ENCODE data around the gene TOE1. TPM values are rescaled to one million over a fixed set of nuclear protein-coding genes. Genes with fewer than 3 reads are reported as not detected.

Gene TOE1
- total and polyA plus RNA-seq, 9 of the 15 experiments (the other 6 are each of a cell fraction or from before 2014, with no cell fraction given) = 32.1 to 85.7 (median 38.0) TPM

DNA sequence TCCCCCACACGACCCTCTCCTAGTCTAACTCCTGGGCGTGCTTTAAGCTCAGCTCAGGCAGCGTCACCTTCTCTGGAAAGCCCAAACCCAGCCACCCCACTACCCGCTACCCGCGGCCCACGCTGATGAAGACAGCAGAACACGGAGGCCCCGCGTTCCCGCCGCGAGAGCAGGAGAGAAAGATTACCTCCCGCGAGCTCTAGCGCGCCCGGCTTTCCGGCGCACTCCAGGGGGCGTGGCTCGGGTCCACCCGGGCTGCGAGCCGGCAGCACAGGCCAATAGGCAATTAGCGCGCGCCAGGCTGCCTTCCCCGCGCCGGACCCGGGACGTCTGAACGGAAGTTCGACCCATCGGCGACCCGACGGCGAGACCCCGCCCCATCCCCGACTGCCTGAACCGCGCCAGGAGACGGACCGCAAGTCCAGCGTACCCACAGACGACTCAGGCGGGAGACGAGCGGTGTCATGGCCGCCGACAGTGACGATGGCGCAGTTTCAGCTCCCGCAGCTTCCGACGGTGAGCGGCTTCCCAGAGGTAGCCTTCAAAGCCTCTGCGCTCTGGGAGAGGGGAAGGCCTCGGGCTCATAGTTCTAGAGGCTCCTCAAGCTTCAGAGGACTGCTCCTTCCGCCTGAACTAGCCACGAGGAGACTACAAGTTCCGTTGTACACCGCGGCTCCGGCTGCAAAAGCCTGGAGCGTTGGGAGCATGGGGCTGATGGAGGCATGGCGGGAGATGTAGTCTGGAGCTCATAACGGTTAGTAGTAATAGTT lies at the start of gene TOE1, which contains the start of gene MUTYH (continued):
- TF ChIP-seq RB1 (IDR thresholded peaks at IDR 0.05; ENCODE audit: low read depth) = peak; percentile 86
- no peak for TF ChIP-seq ATF3 (IDR thresholded peaks at IDR 0.05)
- peak; percentile 67 for TF ChIP-seq ATF3 (CRISPR knock-in tag; conservative IDR thresholded peaks at IDR 0.05)
- no peak for TF ChIP-seq NEUROD1 (IDR thresholded peaks at IDR 0.05; ENCODE audit: borderline replicate concordance, low read depth, low read length, partially characterized antibody)
- no peak for TF ChIP-seq SMAD3 (CRISPR knock-in tag; conservative IDR thresholded peaks at IDR 0.05)
- no peak for TF ChIP-seq ESRRB (CRISPR knock-in tag; IDR thresholded peaks at IDR 0.05; ENCODE audit: borderline replicate concordance)
- TF ChIP-seq ZNF785 (CRISPR knock-in tag; IDR thresholded peaks at IDR 0.05) = no peak
- TF ChIP-seq SREBF2 (CRISPR knock-in tag; IDR thresholded peaks at IDR 0.05) = no peak
- peak; percentile 73 for TF ChIP-seq ZBED1 (IDR thresholded peaks at IDR 0.05)
- TF ChIP-seq, protein P1, sequence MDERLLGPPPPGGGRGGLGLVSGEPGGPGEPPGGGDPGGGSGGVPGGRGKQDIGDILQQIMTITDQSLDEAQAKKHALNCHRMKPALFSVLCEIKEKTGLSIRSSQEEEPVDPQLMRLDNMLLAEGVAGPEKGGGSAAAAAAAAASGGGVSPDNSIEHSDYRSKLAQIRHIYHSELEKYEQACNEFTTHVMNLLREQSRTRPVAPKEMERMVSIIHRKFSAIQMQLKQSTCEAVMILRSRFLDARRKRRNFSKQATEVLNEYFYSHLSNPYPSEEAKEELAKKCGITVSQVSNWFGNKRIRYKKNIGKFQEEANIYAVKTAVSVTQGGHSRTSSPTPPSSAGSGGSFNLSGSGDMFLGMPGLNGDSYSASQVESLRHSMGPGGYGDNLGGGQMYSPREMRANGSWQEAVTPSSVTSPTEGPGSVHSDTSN (CRISPR knock-in tag; IDR thresholded peaks at IDR 0.05; ENCODE audit: low read depth) = no peak
- TF ChIP-seq, protein P1 (tag; conservative IDR thresholded peaks at IDR 0.05; ENCODE audit: low read depth) = no peak
- peak; percentile 89 to 94 for TF ChIP-seq MNT (conservative IDR thresholded peaks at IDR 0.05)
- 0 out of 4 replicates have a peak, but pooled peaks of 1 of the 2 experiments have one; percentile 50 for TF ChIP-seq MLLT1 (IDR thresholded peaks at IDR 0.05)
- TF ChIP-seq VEZF1 (CRISPR knock-in tag; IDR thresholded peaks at IDR 0.05) = no peak; the same call in 1 of the 2 replicates
- TF ChIP-seq, protein P2, sequence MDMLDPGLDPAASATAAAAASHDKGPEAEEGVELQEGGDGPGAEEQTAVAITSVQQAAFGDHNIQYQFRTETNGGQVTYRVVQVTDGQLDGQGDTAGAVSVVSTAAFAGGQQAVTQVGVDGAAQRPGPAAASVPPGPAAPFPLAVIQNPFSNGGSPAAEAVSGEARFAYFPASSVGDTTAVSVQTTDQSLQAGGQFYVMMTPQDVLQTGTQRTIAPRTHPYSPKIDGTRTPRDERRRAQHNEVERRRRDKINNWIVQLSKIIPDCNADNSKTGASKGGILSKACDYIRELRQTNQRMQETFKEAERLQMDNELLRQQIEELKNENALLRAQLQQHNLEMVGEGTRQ (CRISPR knock-in tag; IDR thresholded peaks at IDR 0.05) = no peak; the same call in 1 of the 2 replicates
- TF ChIP-seq ZNF75A (CRISPR knock-in tag; IDR thresholded peaks at IDR 0.05) = no peak
- TF ChIP-seq FOS (IDR thresholded peaks at IDR 0.05; ENCODE audit: extremely low read depth, insufficient read length) = no peak
- TF ChIP-seq RAD51 (IDR thresholded peaks at IDR 0.05; ENCODE audit: borderline replicate concordance, low read depth) = no peak
- TF ChIP-seq ZNF239 (CRISPR knock-in tag; IDR thresholded peaks at IDR 0.05) = no peak

Measured in K562 (cell line).